HG02588 (cell line): ENCODE measurements around the gene FOXL1.

ENCODE experiments used
- ATAC-seq: cut with Tn5 transposase; IDR thresholded peaks from one replicate; pipeline ENCODE4 v1.9.1; 2021; ENCODE audit warnings: mild to moderate bottlenecking, moderate library complexity; ENCODE audit not compliant: unreplicated experiment

Gene FOXL1

DNA sequence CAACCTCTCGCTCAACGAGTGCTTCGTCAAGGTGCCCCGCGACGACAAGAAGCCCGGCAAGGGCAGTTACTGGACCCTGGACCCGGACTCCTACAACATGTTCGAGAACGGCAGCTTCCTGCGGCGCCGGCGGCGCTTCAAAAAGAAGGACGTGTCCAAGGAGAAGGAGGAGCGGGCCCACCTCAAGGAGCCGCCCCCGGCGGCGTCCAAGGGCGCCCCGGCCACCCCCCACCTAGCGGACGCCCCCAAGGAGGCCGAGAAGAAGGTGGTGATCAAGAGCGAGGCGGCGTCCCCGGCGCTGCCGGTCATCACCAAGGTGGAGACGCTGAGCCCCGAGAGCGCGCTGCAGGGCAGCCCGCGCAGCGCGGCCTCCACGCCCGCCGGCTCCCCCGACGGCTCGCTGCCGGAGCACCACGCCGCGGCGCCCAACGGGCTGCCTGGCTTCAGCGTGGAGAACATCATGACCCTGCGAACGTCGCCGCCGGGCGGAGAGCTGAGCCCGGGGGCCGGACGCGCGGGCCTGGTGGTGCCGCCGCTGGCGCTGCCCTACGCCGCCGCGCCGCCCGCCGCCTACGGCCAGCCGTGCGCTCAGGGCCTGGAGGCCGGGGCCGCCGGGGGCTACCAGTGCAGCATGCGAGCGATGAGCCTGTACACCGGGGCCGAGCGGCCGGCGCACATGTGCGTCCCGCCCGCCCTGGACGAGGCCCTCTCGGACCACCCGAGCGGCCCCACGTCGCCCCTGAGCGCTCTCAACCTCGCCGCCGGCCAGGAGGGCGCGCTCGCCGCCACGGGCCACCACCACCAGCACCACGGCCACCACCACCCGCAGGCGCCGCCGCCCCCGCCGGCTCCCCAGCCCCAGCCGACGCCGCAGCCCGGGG lies 10.4 kb upstream of the FOXL1 start:
- ATAC-seq, result no peak

DNA sequence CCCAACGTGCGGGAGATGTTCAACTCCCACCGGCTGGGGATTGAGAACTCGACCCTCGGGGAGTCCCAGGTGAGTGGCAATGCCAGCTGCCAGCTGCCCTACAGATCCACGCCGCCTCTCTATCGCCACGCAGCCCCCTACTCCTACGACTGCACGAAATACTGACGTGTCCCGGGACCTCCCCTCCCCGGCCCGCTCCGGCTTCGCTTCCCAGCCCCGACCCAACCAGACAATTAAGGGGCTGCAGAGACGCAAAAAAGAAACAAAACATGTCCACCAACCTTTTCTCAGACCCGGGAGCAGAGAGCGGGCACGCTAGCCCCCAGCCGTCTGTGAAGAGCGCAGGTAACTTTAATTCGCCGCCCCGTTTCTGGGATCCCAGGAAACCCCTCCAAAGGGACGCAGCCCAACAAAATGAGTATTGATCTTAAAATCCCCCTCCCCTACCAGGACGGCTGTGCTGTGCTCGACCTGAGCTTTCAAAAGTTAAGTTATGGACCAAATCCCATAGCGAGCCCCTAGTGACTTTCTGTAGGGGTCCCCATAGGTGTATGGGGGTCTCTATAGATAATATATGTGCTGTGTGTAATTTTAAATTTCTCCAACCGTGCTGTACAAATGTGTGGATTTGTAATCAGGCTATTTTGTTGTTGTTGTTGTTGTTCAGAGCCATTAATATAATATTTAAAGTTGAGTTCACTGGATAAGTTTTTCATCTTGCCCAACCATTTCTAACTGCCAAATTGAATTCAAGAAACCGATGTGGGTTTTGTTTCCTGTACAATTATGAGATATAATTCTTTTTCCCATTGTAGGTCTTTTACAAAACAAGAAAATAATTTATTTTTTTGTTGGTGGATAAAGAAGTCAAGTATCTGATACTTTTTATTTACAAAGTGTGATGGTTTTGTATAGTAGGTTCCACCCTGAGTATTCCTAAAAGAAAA lies 9.4 kb upstream of the FOXL1 start:
- no peak for ATAC-seq

DNA sequence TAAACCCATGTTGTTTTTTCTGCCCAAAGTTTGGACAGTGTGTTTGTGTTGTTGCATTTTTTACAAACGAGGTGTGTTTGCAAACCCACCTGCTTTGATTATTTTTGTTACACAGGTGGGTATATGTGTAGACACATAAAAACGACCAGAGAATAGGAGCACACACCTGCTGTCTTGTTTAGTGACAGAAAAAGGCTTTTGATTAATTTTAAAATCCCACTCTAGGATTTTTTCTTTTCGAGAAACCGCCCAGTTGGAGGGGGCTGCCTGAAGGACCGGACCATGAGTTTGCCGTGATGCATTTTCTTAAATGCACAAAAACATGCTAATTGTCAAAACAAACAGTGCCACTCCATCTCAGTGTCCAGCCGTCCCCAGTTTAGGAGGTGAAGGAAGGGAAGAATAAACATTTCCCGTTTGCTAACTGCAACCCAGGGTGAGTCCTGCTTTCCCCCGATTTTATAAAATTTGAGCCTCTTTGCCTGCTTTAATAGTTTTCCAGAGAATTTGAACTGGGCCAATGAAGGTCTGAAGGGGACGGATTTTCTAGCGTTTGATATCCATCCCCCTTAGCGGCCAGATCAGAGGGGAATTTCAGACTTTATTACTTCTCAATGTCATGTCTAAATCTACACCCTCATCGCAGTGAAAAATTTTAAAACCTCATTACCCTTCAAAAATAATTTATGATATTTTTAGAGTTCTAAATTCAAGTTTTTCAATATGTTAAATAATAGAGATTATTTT lies 8.5 kb upstream of the FOXL1 start:
- no peak for ATAC-seq

DNA sequence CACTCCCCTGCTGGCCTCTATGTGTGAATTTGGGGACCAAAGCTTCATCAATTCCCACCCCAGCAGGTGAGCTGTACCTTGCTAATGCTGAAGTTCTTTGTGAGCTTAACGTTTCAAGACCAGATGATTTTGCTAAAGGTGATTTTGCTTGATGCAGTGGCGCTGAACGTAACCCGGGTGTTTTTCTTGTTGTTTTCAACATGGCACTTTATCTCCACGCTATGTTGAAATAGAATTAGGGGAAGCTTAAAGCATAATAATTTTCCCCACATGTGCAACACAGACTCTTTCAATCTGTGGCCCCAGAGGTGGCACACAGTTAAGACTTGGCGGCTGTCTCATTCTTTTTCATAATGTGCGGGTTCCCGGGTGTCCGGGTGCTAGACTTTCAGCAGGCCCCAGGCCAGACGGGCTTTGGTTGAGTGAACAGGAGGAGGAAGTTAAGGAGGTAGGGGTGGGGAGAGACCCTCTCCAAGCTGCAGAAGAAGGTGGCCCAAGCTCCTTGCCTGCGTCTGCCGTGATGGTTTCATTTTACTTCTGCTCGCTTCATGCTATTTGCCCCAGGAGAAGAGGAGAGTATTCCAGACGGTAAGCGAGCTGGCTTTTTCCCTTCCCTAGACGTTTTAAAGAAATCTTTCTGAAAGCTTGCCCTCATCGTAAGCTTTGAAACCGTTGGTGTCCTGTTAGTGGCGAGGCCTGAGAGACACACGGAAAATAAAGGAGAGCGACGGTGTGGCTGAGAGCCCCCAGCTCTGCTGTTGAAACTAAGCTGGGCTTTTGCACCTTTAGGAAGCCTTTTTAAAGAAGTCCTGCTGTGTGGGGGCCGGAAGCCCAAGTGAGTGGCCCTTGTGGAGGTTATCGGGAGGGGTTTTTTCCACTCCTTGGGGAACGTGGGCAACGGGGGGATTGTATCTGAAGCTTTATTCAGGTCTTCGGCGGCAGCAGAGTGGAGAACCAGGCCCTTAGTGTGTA lies 7.5 kb upstream of the FOXL1 start:
- ATAC-seq, result no peak

DNA sequence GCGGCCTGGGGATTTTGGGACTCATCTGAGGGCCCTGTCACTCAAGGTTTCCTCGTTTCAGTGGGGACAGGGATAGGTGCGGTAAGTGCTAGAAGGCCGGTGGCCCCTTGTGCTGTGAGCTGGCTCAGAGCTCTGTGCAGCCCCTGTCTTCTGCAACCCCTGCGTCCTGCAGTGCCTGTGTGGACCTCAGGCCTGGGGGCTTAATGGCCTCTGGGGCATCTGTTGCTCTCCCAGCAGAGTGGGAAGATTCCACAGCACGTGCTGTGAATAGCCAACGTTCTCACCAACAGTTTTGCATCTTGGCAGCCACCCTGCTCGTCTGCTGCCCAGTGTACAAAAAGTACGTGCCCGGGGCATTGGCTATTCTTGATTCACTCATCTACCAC lies 6.8 kb upstream of the FOXL1 start:
- no peak for ATAC-seq

DNA sequence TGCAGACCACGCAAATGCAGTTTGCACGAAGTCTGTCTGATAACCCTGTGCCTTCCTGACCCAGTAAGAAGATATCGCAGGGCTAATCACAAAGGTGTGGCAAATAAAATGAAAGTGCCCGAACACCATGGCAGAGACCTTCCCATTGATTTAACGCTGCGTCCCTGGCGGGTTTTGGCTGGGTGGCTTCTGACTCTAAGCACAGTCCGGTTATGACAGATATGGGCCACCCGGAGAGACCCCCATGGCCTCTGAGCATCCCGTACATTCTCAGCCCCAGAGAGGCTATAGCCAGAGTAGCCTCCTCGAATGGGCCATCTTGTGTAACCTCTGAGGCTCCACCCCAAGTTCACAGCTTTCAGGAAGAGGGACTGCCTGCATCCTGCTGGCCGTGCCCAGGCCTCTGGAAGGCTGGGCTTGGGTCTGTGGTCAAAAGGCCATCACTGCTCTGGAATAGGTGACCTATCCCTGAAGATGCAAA lies 6.3 kb upstream of the FOXL1 start:
- no peak for ATAC-seq

DNA sequence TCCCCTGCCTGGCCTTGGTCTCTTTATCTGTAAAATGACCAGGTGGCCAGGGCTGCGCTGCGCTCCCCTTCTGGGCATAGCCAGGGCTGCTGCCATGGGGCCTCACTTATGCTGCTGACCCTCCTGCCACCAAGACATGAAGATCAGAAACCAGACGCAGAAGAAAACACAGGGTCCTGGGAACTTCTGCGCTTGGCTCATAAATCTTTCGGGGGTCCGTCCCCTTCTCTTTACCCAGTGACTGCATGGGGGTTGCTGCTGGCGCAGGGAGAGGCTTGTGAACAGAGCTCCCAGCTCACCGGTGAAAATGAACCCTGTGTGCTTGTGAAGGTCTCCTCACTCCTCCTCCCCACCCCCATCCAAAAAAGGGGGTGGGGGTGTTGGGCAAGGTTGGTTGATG lies 5.7 kb upstream of the FOXL1 start:
- ATAC-seq, result no peak

DNA sequence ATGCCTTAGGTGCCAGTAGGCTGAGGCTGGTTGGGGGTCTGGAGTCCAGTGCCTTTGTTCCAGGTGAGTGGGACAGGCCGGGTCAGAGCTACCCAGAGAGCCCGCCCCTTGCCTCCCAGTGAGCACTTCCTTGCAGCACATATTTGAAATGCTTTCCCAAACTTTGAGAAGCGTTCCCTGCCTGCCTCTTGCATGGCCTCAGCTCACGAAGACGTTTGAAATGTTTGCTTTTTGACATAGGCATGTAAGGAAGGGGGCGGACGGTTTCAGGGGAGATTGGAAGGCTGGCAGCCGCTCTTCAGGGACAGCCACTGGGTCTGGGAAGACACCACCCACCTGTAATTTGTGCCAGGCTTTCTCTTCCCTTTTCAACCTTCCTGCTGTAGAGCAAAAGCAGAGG lies 5.1 kb upstream of the FOXL1 start:
- no peak for ATAC-seq

DNA sequence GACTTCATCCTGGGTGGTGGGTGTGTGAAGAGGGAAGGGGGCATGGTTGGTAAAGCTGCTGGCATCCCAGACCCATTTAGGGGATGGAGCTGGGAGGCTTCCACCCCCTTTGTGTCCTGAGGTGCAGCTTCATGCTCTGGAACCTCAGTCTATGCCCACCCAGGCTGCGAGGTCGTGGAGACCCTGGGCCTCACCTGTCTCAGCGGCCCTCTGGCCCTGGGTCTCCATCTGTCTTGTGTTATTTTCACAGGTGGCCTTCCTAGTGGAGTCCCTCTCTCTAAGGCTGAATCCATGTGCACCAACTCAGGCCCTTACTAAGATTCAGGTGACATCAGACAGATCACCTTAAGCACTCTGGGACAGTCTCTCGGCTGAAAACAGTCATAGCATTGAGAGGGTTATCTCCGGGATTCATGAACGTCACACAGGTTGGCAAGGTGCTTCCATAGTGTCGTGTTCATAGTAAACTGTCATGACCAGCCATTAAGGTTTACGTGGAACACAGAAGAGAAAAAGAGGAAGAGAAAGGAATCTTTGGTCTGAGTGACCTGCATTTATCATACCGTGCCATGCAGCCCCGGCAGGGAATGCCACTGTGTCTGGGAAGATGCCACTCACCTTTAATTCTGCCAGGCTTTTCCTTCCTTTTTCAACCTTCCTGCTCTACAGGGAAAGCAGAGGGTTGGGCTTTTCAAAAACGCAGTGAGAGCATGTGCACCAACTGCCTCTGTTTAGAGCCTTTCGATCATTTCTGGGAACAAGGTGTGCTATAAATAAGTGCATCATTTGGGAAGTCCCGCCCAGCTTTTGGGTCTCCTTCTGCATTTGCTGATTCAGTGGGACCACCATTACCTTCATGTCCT lies 4.5 kb upstream of the FOXL1 start:
- no peak for ATAC-seq

DNA sequence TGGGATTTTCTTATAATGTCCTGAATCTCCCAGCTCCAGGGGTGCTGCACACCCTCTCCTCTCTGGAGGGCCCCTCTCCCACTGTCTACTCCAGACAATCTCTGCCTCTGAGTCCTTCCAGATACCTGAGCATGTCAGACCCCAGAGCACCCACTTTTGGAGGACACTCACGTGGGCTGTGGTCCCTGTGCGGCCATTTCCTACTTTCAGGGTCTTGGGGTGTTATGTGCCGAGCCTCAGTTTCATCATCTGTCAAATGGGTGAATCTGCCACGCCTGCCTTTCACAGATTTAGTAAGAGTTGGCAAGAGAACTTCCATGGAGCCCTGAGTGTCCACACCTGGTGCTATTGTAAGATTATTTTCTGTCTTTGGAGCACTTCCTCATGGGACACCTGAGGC lies 3.7 kb upstream of the FOXL1 start:
- no peak for ATAC-seq

DNA sequence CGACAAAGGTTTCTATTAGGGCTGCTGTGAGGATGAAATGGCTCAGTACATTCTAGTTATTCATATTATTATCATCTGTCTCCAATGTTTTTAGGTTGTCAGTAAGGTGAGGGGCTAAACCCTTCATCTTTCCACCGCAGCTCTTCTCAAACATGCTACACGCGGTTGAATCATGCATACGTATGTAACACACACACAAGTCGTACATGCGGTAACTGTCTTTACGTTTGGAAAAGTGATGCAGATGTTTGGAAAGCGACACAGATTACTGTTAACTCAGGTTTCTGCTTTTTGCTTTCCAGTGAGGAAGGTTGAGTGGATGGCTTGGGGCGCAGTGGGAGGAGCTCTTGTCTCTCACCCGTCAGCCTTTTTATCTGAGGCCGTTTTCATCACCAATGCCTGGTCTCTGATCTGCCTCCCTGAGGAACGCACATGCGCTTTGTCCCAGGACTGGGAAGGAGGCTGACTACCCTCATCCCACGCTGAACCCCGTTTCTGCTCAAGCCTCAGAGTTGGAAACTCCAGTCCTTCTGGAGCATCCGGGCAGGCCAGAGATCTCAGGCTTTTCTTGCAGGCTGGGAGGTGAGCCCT lies 3.2 kb upstream of the FOXL1 start:
- no peak for ATAC-seq

DNA sequence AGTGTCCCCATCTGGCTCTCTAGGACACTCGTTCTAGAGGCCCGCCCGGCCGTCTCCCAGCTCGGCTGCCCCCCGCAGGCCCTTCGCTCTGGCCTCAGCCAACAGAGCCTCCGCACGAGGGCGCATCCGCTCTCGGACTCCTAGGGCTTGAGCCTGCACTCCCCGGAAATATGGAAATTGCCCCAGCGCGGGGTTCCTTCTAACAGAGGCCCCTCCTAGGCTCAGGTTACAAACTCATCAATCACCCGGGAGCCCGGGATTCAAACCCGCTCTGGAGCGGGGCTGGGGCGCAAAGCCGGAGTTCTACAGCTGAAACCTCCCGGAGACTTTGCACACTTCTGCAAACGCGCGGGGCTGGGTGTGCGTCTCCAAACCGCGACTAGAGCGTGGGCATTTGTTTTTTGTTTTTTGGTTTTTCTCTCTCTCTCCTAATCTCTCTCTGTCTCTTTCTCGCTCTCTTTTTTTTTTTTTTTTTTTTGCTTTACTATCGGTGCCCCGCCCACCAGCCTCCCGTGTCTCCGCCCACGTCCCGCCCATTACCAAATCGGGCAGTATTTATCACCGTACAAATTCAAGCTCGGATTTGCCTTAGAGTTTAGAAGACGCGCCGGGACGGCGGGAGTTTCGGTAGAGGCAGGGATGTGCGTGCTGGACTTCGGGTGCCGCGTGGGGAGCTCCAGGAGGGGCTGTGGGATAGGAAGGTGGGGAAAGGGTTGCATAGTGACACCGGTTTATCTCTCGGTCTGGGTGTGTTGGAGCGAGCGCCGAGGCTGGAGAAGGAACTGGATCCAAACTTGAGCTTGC lies 2.4 kb upstream of the FOXL1 start:
- no peak for ATAC-seq

DNA sequence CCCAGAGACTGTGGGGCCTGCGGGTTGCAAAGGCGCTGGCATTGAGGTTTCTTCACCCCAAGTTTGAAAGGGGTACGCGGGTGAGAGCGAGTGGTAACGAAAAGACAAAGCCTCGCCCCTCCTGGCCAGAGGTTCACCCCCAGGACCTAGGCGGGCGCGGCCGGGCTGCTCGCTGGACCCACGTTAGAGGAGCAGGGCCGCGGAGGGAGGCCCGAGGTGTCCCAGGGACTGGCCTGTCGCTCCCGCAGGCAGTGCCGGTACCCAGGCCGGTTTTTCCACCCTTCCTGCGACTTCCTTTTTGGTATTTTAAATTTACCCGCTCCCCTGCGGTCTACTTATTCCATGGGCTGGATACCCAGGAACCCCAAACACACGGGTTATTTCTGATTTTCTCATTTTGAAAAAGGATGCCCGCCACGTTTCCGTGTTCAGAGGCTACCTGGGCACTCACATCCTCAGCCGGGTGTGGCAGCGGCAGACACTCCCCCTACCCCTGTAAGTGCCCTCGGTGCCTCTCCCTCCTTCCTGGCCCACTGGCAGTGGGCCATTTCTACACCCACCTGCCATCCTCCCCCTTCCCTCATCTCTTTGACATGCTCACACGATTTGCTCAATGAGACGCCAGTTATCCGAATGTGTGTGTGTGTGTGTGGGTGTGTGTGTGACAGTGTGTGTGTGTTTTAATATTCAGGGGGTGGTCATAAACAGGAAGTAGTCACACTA lies 1.6 kb upstream of the FOXL1 start:
- ATAC-seq, result no peak

DNA sequence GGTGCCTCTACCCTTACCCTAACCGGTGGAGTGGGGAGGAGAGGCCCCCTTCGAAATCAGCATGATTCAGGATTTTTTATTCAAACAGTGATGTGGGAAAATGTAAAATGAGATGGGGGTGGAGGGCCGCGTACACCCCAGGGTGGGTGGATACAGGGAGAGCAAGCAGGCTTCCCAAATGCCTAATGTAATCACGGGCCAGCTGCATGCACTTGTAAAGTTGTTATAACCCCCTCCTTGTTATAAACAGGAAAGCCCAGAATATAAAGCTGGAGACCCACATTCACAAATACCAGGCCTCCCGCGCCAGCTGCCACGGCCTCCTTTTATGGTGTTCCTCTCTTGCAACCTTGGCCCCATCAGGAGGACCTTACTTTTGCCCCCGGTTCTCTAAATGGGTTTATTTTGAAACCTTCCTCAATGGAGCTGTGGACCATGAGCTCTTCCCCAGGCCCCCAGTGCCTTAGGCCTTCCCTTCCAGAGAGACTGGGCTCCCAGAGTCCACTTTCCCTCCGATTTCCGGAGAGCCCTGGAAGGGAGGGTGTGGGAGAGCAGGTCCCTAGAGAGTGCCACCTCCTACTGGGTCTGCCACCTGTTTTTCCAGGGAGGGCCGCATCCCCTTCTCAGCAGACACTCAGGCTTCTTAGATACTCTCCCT lies 906 bp upstream of the FOXL1 start:
- ATAC-seq, result no peak

DNA sequence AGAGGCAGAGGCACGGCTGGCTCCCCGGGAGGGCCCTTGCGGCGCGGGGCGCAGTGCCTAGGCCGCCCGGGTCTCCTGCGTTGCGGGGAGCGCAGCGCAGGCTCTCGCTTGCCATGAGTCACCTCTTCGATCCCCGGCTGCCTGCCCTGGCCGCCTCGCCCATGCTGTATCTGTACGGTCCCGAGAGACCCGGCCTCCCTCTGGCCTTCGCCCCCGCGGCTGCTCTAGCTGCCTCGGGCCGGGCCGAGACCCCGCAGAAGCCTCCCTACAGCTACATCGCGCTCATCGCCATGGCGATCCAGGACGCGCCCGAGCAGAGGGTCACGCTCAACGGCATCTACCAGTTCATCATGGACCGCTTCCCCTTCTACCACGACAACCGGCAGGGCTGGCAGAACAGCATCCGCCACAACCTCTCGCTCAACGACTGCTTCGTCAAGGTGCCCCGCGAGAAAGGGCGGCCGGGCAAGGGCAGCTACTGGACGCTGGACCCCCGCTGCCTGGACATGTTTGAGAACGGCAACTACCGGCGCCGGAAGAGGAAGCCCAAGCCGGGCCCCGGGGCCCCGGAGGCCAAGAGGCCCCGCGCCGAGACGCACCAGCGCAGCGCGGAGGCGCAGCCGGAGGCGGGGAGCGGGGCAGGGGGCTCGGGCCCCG lies 390 bp downstream of the FOXL1 start:
- no peak for ATAC-seq
